ENCODE measurements around the gene CACNA1H.
"Not testable (repeated sequence)": the region's sequence is repeated elsewhere in the genome, so short reads cannot be mapped to it uniquely, and the experiment has no call there.

CACNA1H gene

DNA sequence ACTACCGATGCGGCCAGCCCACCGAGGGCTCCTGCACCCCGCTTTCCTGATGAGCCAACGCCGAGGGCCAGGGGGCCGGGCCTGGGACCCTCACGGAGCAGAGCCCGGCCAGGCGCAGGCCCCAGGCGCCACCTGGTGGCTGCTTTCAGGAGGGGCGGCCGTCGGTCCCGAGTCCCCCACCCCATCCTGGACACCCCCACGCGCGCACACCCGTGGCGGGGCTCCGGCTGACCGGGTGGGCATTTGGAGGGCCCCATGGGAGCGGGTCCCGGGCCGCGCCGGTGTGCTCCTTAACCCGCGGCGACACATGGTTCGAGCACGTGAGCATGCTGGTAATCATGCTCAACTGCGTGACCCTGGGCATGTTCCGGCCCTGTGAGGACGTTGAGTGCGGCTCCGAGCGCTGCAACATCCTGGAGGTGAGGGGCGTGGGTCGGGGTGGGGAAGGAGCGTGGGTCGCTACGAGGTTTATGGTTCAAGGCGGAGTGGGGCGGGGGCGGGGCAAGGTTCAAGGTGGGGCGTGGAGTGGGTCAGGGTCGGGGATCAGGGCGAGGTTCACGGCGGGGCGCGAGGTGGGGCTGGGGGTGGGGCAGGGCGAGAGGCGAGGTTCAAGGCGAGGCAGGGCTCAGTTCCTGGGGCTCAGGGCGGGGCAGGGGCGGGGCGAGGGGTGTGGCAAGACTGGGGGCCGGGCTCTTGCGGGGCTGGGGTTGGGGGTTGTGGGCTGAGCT, 41.9 kb downstream of the CACNA1H start:
- DNase-seq, result no peak

DNA sequence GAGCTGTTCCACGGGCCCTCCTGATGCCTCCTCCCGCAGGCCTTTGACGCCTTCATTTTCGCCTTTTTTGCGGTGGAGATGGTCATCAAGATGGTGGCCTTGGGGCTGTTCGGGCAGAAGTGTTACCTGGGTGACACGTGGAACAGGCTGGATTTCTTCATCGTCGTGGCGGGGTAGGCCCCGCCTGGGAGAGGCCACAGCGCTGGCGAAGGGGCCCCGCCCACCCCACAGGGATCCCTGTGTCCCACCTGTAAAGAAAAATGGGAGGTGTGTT, 42.4 kb downstream of the CACNA1H start:
- DNase-seq, result no peak

DNA sequence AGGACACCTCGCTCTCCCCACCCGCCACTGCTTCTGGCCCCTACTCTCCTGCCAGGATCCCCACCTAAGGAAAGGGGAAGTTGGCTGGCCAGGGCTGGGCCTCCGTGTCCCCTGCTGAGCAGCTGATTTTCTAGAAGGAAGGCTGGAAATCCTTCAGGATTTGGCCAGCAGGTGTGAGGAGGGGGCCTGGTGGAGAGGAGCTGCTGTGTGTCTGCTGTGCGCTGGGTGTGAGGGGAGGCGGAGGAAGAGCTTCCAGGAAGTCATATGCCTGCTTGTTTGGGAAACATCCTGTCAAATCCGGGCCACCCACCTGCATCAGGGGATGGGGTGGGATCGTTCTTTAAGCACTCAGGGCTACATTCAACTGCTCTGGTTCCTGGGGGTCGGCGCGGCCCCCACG, 43.6 kb downstream of the CACNA1H start:
- no peak for DNase-seq

DNA sequence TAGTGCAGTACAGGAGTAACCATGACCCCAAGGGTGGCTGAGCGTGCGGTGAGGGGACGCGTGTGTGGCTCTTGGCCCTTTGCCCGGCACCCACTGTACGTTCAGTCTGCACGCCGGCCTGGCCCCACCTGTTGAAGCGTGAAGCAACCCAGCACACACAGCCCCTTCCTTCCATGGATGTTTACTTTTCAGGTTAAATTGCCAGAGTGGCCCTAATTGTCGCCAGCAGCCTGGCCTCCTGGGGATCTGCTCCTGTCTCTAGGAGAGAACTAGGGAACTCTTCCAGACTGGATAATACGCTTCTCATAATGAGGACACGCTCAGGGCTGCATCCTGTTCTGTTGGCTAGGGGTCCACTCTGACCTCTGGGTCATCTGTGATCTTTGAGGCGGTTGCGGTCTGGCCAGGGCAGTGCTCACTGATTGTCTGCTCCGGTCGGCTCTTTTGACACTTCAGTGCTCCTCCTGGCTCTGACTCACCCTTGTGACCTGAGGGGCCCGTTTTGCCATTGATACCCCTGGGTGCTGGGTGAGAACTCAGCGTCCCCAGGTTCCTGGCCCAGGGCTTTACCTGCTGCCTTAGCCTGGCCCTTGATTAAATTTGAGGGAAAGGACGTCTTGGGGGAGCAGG, 44.4 kb downstream of the CACNA1H start:
- no peak for DNase-seq

DNA sequence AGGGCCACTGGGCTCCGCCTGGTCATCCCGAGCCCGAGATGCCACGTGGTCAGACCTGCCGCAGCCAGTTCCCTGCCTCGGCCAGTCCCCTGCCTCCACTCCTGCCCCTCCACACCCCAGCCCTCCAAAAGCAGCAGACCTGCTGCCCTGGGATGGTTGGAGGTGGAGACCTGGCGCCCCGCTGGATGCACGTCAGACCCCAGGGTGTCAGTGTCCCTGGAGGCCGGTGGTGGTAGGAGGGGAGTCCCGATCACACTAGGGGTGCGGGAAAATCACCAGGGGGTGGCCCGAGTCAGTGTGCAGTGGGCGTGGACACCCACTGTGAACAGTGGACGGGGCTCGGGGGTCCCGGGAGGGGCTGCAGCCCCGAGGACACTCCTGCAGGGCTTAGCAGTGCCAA, 45.3 kb downstream of the CACNA1H start:
- no peak for DNase-seq

DNA sequence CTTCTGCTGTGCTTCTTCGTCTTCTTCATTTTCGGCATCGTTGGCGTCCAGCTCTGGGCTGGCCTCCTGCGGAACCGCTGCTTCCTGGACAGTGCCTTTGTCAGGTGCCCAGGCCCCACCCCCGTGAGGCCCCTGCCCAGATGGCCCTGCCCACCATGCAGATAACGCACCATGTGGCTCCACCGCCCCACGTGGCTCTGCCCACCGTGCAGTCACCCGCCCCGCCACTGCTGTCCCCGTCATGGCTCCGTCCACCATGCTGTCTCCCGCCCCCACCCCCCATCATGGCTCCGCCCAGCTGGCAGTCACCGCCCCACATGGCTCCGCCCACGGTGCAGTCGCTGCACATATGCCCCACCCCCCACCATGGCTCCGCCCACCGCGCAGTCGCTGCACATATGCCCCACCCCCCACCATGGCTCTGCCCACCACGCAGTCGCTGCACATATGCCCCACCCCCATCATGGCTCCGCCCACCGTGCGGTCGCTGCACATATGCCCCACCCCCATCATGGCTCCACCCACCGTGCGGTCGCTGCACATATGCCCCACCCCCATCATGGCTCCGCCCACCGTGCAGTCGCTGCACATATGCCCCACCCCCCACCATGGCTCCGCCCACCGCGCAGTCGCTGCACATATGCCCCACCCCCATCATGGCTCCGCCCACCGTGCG, 45.9 kb downstream of the CACNA1H start:
- not testable (repeated sequence) for DNase-seq

DNA sequence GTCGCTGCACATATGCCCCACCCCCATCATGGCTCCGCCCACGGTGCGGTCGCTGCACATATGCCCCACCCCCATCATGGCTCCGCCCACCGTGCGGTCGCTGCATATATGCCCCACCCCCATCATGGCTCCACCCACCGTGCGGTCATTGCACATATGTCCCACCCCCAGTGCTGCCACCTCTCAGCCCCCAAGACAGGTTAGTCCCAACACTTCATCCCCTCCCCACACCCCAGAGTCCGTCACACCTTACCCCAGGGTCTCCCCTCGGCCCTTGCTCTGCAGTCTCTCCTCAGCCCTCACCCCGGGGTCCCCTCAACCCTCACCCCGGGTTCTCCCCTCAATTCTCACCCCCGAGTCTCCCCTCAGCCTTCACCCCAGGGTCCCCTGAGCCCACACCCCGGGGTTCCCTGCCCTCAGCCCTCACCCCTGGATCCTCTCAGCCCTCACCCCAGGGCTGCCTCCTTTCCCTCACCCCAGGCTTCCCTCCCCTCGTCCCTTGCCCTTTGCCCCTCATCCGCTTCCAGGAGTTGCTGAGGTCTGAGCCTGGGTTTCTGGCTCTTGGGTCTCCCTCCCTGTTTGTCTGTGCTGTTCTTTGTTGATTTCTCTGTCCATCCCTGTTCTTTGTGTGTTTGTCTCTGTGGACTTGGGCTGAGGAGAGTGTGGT, 46.6 kb downstream of the CACNA1H start:
- DNase-seq, result no peak

DNA sequence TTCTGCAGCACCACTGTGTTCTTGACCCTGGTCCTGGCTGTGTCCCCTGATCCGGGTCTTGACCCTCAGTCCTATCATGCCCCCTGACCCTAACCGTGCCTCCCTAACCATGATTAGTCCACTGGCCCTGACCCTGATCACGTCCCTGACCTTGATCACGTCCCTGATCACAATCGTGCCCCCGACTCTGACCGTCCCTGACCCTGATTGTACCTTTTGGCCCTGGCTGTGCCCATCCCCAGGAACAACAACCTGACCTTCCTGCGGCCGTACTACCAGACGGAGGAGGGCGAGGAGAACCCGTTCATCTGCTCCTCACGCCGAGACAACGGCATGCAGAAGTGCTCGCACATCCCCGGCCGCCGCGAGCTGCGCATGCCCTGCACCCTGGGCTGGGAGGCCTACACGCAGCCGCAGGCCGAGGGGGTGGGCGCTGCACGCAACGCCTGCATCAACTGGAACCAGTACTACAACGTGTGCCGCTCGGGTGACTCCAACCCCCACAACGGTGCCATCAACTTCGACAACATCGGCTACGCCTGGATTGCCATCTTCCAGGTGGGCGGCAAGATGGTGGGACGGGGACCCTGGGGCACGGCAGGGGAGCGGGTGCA, 47.2 kb downstream of the CACNA1H start:
- no peak for DNase-seq

DNA sequence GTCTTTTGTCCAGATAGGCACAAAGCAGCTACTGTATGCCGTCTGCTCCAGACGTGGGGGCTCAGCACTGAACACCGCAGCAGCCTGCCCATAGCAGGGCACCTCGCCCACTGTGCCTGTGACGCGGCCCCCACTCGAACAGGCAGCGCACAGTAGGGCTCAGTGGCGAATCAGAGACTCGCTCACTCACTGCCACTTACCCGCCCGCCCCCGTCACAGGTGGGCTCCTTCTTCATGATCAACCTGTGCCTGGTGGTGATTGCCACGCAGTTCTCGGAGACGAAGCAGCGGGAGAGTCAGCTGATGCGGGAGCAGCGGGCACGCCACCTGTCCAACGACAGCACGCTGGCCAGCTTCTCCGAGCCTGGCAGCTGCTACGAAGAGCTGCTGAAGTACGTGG, 48.5 kb downstream of the CACNA1H start:
- DNase-seq, result no peak

DNA sequence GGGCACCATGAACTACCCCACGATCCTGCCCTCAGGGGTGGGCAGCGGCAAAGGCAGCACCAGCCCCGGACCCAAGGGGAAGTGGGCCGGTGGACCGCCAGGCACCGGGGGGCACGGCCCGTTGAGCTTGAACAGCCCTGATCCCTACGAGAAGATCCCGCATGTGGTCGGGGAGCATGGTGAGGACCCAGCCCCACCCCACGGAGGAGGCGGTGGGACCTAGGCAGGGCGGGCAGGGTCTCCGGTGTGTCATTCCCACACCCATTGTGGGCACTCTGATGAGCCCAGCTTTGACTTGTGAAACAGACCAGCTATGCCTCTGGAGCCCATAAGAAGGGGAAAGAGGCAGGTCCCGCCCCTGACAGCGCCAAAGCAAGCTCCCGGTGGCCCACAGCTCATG, 49.4 kb downstream of the CACNA1H start:
- DNase-seq, result no peak

DNA sequence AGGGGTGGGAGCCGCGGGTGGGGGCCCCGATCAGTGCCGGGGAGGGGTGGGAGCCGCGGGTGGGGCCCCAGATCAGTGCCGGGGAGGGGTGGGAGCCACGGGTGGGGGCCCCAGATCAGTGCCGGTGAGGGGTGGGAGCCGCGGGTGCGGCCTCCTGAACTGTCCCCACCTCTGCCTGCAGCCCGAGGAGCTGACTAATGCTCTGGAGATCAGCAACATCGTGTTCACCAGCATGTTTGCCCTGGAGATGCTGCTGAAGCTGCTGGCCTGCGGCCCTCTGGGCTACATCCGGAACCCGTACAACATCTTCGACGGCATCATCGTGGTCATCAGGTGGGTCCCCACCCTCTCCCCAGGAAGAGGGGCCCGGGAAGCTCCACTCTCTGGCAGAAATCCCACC, 52.0 kb downstream of the CACNA1H start:
- no peak for DNase-seq

DNA sequence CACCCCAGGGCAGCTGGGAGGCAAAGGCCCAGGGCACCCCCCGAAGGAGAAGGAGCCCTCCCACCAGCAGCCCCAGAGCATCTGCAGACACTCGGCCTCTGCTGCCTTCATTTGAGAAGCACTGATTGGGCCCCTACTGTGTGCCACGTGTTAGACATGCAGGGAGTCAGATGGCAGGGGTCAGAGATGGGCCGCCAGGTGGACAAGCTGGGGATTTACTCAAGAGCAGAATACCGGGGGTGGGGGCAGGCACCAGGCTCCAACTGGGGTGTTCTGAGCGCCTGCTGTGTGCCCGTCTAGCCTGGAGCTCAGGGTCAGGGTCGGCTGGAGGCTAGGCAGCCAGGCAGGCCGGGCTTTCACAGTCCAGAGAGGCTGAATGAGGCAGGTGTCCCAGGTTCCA, 53.4 kb downstream of the CACNA1H start:
- no peak for DNase-seq

DNA sequence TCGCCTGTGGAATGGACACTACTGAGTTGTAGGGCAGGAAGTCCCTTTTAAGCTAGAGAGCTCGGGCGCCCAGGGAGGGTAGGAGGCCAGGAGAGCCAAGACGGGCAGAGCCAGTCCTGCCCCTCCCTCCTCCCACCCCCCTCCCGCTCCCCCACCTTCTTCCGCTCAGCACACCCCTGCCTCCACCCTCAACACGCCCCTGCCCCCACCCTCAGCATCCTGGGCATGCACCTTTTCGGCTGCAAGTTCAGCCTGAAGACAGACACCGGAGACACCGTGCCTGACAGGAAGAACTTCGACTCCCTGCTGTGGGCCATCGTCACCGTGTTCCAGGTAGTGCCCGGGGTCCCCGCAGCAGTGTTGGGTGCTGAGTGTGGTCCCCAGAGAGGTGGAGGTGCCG, 53.9 kb downstream of the CACNA1H start:
- no peak for DNase-seq

DNA sequence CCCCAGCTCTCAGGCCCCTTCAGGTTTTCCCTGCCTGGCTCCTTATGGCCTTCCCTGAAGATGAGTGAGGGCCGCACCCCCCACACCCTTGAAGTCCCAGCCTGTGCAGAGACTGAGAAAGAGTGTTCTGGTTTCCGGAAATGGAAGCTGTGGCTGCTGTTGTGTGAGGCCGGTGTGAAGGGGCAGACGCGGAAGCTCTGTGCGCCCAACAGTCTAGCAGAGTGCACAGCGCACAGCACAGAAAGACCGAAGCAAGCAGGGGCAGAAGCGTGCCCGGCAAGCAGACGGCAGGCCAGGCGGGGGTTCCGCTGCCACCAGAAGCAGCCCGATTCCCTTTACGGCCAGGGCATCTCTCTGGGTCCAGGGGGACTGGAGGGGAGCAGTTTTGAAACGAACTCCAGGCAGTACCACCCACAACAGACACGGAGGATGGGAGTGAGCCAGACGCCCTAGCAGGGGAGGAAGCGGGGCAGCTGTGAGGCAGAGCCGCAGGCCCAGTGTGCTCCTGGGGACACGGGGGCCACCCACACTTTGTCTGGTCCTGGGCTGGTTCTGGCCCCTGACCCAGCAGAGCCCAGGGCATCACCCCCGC, 55.4 kb downstream of the CACNA1H start:
- DNase-seq, result no peak

DNA sequence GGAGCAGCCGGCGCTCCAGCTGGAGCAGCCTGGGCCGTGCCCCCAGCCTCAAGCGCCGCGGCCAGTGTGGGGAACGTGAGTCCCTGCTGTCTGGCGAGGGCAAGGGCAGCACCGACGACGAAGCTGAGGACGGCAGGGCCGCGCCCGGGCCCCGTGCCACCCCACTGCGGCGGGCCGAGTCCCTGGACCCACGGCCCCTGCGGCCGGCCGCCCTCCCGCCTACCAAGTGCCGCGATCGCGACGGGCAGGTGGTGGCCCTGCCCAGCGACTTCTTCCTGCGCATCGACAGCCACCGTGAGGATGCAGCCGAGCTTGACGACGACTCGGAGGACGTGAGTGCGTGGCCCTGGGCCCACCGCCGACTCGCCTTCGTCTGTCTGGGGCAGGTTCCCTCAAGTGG, 56.2 kb downstream of the CACNA1H start:
- no peak for DNase-seq

DNA sequence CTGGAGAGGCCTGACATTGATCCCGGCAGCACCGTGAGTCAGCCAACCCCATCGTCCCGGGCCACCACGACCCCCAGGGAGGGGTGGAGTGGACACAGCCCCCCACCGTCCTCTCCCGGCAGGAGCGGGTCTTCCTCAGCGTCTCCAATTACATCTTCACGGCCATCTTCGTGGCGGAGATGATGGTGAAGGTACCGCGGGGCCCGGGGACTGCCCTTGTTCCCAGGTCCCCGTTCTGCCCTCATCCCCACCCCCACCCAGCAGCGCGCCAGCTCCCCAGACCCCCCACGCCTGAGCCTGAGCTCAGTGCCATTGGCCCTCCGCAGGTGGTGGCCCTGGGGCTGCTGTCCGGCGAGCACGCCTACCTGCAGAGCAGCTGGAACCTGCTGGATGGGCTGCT, 57.6 kb downstream of the CACNA1H start:
- DNase-seq, result no peak

DNA sequence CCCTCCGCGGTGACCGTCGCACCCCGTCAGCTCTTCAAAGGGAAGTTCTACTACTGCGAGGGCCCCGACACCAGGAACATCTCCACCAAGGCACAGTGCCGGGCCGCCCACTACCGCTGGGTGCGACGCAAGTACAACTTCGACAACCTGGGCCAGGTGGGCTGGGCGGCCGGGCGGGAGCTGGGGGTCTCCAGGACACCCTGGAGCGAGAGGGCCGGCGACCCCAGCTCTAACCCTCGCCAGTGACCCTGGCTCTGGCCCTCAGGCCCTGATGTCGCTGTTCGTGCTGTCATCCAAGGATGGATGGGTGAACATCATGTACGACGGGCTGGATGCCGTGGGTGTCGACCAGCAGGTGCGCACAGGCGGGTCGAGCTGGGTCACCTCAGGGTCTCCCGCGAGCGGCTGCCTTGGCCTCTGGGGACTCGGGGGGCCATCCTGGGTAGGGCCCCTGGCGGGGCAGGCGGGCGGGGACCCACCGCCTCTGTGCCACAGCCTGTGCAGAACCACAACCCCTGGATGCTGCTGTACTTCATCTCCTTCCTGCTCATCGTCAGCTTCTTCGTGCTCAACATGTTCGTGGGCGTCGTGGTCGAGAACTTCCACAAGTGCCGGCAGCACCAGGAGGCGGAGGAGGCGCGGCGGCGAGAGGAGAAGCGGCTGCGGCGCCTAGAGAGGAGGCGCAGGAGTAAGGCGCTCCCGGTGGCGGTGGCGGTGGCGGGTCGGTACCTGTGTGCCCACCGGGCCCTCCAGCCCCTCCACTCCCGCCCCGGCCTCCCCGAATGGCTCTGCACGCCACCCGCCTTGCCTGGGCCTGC, 58.8 kb downstream of the CACNA1H start:
- DNase-seq, result no peak

DNA sequence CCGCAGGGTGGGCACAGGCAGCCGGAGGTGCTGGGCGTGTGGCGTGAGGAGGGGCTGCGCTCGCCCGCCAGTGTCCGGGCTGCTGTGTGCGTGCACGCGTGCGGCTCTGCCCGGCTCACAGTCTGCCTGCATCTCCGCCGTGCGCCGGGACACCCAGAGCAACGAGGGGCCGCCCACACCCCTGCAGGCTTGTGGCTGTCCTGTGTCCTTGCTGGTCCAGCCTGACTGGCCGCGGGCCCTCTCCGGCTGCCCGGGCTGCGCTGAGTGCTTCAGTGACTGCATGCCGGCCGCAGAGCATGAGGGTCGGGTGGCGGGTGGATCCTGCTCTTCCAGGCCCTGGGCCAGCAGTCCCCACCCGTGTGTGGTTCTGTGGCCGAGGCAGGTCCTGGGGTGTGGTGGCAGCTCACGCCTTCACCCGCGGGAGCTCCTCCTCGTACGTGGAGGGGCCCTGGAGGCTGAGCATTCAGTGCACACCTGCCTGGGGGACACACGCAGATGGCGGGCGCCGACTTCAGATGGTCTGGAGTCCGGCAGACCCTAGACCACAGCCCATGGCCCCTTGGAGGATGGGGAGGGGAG, 59.8 kb downstream of the CACNA1H start:
- no peak for DNase-seq

DNA sequence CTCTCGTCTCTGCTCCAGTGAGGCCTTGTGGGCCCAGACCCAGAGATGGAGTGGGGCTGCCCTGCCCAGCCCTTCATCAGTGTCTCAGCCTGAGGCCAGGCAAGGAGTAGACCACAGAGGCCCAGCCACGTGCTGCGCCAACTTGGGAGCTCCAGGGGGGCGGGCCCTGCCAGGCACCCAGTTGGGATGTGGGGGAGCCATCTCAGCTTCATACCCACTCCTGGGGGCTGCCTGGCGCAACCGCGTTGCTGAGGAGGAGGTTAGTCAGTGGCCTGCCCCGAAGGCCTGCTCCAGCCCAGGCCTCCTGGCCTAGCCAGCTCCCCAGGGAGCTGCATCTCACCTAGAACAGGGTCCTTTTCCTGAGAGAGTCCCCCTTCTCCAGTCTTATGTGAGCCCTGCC, 60.3 kb downstream of the CACNA1H start:
- no peak for DNase-seq

DNA sequence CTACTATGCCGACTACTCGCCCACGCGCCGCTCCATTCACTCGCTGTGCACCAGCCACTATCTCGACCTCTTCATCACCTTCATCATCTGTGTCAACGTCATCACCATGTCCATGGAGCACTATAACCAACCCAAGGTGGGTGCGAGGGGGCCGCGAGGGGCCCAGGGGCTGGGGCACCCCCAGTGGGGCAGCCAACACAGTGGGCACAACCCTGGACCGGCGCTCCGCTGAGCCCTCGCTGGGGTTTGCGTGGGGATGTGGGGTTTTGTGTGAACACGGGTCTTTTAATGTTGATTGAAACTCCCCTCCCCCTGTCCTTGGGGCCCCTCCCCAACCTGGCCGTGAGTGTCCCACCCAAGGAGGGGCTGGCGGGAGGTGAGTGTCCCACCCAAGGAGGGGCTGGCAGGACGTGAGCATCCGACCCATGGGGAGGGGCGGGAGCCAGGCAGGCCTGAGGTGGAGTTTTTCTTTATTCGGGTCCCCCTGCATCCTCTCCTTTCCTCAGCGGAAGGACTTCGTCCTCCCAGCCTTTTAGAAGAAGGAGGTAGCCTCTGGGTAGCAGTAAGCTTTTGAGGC, 61.0 kb downstream of the CACNA1H start:
- no peak for DNase-seq

DNA sequence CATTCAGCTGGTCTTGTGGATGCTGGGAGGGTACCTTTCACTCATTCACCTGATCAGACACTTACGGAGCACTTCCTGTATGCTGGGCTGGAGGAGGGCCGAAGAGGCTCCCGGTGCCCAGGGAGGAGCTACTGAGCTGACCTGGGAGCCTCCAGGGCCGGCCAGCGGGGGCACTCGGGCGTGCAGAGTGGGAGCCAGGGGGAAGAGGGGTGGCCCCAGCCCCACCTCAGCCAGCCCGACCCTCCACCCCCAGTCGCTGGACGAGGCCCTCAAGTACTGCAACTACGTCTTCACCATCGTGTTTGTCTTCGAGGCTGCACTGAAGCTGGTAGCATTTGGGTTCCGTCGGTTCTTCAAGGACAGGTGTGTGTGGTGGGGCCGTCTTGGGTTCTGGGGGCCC, 61.8 kb downstream of the CACNA1H start:
- DNase-seq, result no peak
